Skeletal muscle cell (primary cell): ENCODE measurements around the gene XPO4.
A peak's percentile ranks its signal among the peaks of the same experiment; 100 is the strongest.

Experiments used
- DNase-seq: peaks from one replicate; pipeline ENCODE4 v3.0.0-alpha.2; 2010; ENCODE audit warnings: low read depth
- H3K4me3 ChIP-seq: 2 replicates; pipeline ENCODE4 v1.5.1; 2011; ENCODE audit warnings: low read depth, mild to moderate bottlenecking, control low read depth, low read length, moderate library complexity

The XPO4 gene

GRCh38 chr13:20833900-20834679 lies 68.5 kb downstream of the XPO4 start:
- no peak for DNase-seq

DNA sequence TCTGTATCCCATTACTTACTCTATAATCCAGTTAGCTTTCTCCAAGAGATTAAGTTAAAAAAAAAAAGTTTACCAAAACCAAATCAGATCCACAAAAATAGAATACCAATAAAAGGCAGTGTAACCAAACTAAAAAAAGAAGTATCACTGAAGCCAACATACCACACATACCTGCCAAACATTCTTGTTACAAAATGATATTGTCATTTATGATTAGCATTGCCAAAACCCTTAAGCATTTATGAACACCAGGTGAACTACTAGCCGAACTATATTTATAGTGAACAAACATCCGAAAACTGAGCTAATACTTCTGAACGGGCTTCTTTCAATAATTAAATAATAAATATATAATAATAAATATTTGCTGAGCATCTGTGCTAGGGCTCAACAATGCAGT lies 69.7 kb downstream of the XPO4 start:
- H3K4me3 ChIP-seq = no peak overlapping the region
- DNase-seq = no peak

More at GRCh38 chr13:20833900-20834679, 68.5 kb downstream of the XPO4 start:
- no peak overlapping the region for H3K4me3 ChIP-seq

DNA sequence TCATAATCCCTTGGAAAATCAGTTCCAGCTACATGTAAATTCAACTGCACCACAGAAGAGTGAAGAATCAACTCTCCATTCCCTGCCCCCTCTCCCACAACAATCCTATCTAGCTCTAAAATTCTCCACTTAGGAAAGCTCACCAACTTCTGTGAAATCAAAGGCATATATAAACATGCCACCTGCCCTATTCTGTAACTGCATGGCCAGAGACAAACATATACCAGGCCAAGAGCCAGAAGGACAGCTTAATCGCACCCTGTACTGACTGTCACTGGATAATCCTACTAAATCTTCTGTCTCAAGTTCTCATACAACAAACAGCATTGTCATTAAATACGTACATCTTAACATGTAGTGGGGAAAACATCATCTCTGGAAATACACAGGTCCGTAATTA lies 70.6 kb downstream of the XPO4 start:
- no peak overlapping the region for H3K4me3 ChIP-seq
- DNase-seq = no peak

GRCh38 chr13:20831254-20831653 lies 71.3 kb downstream of the XPO4 start:
- no peak for DNase-seq
- H3K4me3 ChIP-seq = no peak overlapping the region

DNA sequence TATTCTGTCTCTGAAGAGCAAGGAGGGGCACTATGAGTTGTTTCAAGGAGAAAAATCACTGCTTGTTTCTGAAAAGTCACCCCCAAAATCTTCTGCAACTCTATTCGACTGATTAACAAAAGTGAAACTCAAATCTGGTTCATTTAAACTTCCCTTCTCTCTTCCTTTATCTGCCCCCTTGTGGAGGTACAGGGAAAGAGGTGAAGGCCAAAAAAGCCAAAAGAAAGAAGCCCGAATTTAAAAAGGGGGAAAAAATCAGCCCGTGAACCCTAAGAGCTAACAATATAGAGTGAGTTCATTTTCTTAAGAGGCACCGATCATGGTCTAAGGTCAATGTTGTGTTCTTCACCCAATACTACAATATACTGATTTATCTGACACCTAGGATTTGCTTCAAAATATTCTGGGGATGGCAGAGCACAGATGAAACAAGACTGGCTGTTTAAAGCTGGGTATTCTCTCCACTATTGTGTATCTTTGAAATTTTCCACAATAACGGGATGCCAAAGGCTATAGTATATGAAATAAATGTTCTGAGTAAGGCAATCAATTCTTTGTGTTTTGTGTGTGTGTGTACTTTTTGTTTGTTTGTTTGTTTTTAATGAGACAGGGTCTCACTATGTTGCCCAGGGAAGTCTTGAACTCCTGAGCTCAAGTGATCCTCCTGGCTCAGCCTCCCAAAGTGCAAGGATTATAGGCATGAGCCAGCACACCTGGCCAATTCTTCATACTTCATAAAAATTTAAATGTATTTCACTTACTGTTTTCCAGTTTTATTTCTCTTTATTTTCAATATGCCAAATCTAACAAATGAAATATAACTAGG lies 73.8 kb downstream of the XPO4 start:
- peak overlapping the region; percentile 20 for H3K4me3 ChIP-seq
- no peak for DNase-seq

GRCh38 chr13:20826843-20827560 lies 75.5 kb downstream of the XPO4 start:
- no peak for DNase-seq
- H3K4me3 ChIP-seq = no peak overlapping the region

DNA sequence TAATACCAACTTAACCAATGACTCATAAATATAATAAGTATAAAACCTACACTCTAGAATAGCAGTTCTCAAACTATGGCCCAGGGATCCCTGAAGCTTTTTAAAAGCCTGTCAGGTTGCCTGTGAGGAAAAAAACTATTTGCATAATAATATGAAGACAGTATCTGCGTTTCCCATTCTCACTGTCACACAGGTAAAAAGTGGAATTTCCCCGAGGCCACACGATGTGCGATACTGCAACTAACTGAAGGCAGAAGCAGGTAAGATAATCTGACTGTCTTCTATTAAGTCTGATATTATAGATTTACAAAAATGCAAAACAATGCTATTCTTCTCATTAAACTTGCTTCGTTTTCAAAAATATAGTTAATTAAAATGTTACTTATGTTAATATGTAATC lies 76.2 kb downstream of the XPO4 start:
- H3K4me3 ChIP-seq = no peak overlapping the region
- DNase-seq = no peak

DNA sequence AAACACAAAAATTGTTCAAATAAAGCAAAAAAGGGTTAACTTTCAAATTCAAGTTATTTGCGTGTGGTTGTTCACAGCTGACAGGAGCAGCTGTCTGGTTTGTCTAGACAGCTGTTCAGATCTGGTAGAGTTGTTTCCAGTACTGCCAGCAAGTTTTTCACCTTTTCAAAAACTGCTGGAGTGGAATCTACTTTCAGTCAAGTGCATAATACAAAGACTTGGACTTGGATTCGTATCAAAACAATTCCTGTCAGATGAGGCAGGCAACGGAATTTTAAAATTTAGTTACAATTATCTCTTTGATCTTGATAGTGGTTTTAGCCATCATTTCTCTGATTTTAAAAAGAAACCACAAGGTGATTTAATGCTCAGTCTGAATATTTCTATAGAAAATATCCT lies 77.1 kb downstream of the XPO4 start:
- no peak for DNase-seq
- H3K4me3 ChIP-seq = no peak overlapping the region

DNA sequence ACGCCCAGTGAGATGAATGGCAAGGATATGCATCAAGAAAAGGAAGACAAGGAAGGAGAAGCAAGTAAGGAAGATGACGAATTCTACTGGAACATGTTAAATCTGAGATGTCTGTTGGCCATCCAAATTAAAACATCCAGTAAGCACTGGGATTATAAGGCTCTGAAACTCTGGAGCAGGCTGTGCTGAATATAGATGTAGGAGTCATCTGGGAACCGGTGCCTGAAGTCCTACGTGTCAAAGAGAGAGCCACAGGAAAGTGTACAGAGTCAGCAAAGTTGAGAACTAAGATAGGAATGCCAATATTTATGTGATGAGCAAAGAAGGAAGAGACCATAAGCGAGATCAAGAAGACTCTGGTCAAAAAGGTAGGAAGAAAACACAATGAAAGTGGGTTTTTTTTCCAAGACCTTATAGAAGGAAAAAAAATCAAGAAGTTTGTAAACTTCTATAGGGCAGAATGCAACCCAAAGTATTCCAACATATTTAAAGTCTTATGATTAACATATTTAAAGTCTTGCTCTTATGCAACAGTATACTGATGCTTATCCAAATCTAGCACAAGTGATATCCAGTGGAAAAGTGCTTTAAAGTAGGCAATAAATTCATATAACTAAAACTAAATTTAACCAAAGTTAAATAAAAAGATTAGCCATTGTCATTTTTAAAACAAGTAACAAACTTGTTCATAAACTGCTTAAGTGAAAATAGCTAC lies 77.6 kb downstream of the XPO4 start:
- no peak for DNase-seq
- H3K4me3 ChIP-seq = no peak overlapping the region

DNA sequence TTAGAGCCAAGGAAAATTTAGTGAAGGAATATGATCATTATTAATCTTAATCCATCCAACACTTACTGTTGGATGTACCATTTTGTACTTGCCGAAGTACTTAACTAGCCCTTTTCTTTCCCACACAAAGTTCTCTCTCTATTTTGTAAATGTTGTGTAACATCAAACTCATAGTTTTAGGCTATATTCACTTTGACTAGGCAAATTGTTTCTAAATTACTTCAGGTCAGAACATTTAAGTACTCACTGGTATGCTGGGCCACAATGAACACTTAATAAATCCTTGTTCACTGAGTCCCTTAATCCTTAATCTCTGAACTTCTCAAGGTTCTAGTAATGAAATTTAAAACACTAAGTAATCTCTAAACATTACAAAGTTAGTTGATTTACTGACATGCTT lies 79.5 kb downstream of the XPO4 start:
- DNase-seq = no peak

GRCh38 chr13:20822406-20822805 lies 80.1 kb downstream of the XPO4 start:
- H3K4me3 ChIP-seq = no peak overlapping the region
- DNase-seq = no peak

More for the DNA sequence above, 79.5 kb downstream of the XPO4 start:
- no peak overlapping the region for H3K4me3 ChIP-seq

DNA sequence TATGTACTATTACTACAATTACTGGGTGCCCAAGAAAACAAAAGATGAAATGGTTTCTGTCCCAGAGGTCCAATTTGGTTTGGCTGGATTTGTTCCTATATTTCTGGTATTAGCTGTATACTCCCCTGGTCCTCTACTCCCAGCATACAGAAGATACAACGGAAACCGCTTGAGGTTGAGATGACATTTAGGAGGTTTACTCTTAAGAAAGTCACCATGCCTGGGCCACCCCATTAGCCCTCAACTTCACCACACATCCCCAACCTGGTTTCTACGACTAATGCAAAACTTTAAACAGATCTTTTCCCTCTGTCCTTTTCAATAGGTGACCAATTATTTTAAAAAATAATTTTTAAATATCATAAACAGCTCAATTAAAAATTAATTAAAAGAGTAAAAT lies 82.8 kb downstream of the XPO4 start:
- no peak for DNase-seq

GRCh38 chr13:20815464-20815863 lies 87.1 kb downstream of the XPO4 start:
- DNase-seq = no peak
- no peak overlapping the region for H3K4me3 ChIP-seq

More for the DNA sequence above, 82.8 kb downstream of the XPO4 start:
- H3K4me3 ChIP-seq = no peak overlapping the region

- peak overlapping the region; percentile 19 for H3K4me3 ChIP-seq
- peak; percentile 90 for DNase-seq
Measured at GRCh38 chr13:20814224-20814910, 88.2 kb downstream of the XPO4 start.

- no peak for DNase-seq
- H3K4me3 ChIP-seq = no peak overlapping the region
Measured at GRCh38 chr13:20812890-20813289, 89.7 kb downstream of the XPO4 start.

GRCh38 chr13:20810808-20811207 lies 91.7 kb downstream of the XPO4 start:
- DNase-seq = no peak
- no peak overlapping the region for H3K4me3 ChIP-seq

- no peak overlapping the region for H3K4me3 ChIP-seq
- DNase-seq = no peak
Measured at GRCh38 chr13:20808874-20809273, 93.7 kb downstream of the XPO4 start.

DNA sequence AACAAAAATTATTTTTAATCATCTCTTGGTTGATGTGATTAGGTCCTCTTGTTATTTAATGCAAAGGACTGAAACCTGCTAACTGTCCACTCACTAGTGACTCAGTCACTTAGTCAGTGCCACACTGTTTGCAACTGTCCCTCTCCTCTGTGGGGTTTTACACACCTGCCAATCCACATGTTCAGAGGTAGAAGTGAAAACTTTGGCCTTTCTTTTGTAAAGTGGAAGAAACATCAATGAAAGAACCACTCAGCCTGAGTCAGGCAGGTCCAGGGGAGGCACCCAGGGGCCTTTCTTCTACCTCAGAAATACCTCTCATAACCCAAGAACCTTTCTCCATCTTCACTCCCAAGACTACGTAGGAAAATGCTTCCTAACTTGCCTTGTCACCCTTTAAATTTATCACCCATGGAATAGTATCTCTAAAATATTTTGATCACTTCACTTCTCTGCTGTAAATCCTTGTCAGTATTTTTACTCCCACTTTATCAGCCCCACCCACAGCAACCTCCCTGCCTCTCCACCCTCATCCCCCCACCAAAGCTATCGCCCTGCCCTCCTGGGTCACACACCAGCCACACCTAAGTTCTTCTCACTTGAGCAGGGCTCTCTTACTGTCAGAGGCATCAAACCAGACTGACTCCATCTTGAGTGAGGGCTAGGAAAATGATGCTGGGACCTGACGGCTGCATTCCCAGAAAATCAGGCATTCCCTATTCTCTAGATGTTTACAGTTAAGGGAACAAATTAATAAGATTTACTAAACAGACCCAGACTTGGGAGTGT lies 99.2 kb downstream of the XPO4 start:
- H3K4me3 ChIP-seq = no peak overlapping the region
- no peak for DNase-seq
